ENCODE data around the gene ALK.

Gene ALK

DNA sequence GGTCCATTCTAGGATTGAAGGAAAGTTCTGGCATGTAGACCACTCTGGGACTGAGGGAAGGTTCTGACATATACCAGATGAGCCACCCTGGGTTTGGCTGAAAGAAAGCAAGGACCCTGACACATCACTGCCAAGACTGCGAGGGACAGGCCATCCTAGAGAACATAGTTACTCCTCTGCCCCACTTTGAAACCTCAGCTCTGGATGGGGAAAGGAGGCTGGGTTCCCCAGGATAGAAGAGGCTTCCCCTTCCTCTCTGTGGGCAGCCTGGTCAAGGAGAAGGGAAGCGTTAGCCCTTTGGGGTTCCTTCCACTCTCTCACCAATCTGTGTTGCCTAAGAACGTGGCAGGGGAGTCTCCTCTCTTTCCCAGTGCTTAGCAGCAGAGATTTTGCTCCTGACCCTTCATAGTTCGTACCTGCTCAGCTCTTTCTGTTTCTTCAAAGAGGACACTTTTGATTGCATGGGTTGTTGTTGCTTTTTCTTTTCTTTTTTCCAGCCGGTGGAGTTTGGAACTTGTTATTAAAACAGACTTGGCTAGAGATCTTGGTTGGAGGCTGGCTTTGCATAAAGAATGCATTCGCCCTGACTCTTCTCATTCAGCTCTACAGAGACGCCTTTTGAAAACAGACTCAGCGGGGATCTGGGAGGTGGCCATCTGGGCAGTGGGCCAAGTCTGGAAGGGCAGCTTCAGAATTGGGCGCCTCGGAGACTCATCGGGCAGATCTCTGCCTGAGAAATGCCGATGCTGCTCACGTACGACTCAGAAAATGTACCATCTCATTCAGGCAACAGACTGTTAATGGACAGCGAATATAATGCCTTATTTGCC lies 640.1 kb downstream of the ALK start:
- TF ChIP-seq TCF12 (IDR thresholded peaks at IDR 0.05; ENCODE audit: low read depth) (no peak), EP300 (IDR thresholded peaks at IDR 0.05; ENCODE audit: borderline replicate concordance) (0 out of 2 replicates have a peak, but pooled peaks have one; percentile 22), NFIC (IDR thresholded peaks at IDR 0.05) (peak; percentile 95)

DNA sequence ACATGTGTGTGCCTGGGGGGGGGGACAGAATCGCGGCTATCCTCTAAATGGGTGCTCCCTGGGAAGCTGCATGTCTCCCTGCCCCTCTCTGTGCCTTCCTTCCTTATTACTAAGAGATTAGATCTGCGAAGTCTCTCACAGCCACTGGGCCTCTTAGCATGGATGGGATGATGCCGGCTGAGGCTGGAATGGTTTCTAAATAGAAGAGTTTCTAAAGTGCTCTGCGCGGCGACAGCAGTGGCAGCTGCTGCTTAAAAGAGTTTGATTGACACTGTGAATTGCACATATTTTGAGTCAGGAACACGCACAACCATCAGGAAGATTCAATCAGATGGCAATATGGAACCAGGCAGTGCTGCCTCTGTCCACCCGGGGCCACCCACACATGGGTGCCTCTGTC lies 642.4 kb downstream of the ALK start:
- TF ChIP-seq, protein P1, sequence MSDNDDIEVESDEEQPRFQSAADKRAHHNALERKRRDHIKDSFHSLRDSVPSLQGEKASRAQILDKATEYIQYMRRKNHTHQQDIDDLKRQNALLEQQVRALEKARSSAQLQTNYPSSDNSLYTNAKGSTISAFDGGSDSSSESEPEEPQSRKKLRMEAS (IDR thresholded peaks at IDR 0.05): no peak
- TF ChIP-seq, protein P2, sequence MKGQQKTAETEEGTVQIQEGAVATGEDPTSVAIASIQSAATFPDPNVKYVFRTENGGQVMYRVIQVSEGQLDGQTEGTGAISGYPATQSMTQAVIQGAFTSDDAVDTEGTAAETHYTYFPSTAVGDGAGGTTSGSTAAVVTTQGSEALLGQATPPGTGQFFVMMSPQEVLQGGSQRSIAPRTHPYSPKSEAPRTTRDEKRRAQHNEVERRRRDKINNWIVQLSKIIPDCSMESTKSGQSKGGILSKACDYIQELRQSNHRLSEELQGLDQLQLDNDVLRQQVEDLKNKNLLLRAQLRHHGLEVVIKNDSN (IDR thresholded peaks at IDR 0.05): no peak
- TF ChIP-seq TAF1 (IDR thresholded peaks at IDR 0.05; ENCODE audit: low read depth): no peak
- no peak for TF ChIP-seq RAD21 (IDR thresholded peaks at IDR 0.05; ENCODE audit: low read depth)
- no peak for TF ChIP-seq FOXM1 (IDR thresholded peaks at IDR 0.05; ENCODE audit: borderline replicate concordance, low read depth)
- no peak for TF ChIP-seq NFIC (IDR thresholded peaks at IDR 0.05)
- no peak for TF ChIP-seq EGR1 (IDR thresholded peaks at IDR 0.05)
- no peak for TF ChIP-seq TCF12 (IDR thresholded peaks at IDR 0.05; ENCODE audit: low read depth)
- TF ChIP-seq YY1 (IDR thresholded peaks at IDR 0.05; ENCODE audit: low read depth): no peak
- TF ChIP-seq ZBTB7A (IDR thresholded peaks at IDR 0.05; ENCODE audit: low read depth): no peak
- TF ChIP-seq EP300 (IDR thresholded peaks at IDR 0.05; ENCODE audit: borderline replicate concordance): no peak
- no peak for TF ChIP-seq CEBPB (IDR thresholded peaks at IDR 0.05)
- no peak for TF ChIP-seq CREB1 (IDR thresholded peaks at IDR 0.05; ENCODE audit: low read depth)
- TF ChIP-seq TEAD4 (IDR thresholded peaks at IDR 0.05): no peak

DNA sequence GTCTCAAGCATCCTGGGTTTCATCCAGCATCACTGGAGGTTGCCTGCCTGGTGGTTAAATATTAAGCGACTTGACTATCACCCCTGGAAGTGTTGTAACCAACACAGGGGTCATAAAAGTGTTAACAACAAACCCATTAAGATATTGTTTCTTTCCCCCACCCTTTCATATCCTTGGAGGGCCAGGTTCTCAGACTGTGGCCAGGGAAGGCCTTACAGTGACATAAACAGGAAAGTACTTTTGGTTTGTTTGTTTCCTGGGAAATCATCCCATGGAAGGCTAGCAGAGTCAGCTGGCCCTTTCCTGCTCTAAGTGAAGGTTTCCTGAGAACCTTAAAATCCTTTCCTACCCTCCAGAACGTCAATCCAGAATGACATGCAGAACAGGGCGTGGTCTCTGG lies 645.2 kb downstream of the ALK start:
- no peak for TF ChIP-seq TAF1 (IDR thresholded peaks at IDR 0.05; ENCODE audit: low read depth)
- TF ChIP-seq TCF12 (IDR thresholded peaks at IDR 0.05; ENCODE audit: low read depth): no peak
- TF ChIP-seq NFIC (IDR thresholded peaks at IDR 0.05): no peak
- no peak for TF ChIP-seq TEAD4 (IDR thresholded peaks at IDR 0.05)
- no peak for TF ChIP-seq CEBPB (IDR thresholded peaks at IDR 0.05)
- TF ChIP-seq EP300 (IDR thresholded peaks at IDR 0.05; ENCODE audit: borderline replicate concordance): no peak
- TF ChIP-seq, protein P2 (IDR thresholded peaks at IDR 0.05): no peak

DNA sequence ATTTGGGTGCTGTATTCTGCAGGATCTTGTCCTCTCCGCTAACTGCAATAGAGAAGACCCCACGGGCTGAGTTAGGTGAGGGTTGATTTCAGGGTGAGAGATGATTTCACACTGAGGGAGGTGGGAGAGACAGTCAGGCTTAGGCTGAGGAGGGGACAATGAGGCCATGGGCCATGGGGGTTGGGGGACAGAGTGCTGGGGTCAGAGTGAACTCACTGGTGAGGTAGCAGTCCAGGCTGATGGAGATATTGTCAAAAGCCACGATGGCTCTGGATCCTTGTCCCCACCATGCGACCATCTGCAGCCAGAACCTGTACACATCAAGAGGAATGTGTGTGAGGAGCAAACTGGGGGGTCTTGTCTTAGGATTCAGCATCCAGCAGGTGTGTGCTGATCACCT lies 646.2 kb downstream of the ALK start:
- TF ChIP-seq TAF1 (IDR thresholded peaks at IDR 0.05; ENCODE audit: low read depth) (no peak), TEAD4 (IDR thresholded peaks at IDR 0.05) (no peak), EP300 (IDR thresholded peaks at IDR 0.05; ENCODE audit: borderline replicate concordance) (no peak), EGR1 (IDR thresholded peaks at IDR 0.05) (no peak), RAD21 (IDR thresholded peaks at IDR 0.05; ENCODE audit: low read depth) (no peak), CEBPB (IDR thresholded peaks at IDR 0.05) (no peak), CREB1 (IDR thresholded peaks at IDR 0.05; ENCODE audit: low read depth) (no peak), TCF12 (IDR thresholded peaks at IDR 0.05; ENCODE audit: low read depth) (no peak), NFIC (IDR thresholded peaks at IDR 0.05) (no peak)
- TF ChIP-seq, protein P1 (IDR thresholded peaks at IDR 0.05): no peak

DNA sequence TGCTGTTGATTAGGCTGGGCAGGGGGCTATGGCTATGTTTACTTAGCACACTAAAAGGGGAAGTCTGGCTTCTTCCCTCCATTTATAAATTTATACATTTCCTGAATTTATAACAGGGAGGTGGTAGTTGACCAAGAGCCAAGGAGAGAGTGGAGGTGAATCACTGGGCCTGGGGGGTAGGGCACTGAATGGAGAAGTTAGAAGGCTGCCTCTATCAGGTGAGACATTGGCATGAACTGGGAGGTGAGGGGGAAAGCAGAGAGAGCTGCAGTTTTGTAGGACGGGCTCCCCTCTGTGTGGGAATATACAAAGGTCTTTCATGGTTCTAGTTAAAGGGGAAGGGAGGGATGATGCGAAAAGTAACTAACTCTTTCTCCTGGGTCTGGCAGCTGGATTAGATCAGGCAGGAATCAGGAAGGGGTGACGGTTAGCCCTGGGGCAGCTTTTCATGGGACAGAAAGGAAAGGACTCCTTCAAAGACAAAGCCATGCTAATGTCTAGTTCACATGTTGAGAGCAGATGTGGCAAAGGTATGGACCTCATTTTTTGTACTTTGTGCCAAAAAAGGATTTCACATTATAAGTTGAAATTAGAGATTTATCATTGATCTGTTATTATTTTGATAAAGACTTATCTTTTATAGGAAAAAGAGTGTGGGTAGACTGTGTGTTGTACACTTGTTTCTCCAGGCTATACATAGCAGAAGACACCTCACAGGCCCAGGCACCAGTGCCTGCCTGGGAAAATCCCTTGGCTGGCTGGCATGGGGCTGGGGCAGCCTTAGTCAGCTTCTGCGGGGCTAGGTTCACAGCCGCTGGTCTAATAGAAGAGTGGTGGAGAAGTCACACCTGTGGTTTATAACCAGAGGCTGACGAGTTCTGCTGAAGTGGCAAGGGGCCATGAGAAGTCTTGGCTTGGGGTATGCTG lies 647.4 kb downstream of the ALK start:
- no peak for TF ChIP-seq NFIC (IDR thresholded peaks at IDR 0.05)
- no peak for TF ChIP-seq EGR1 (IDR thresholded peaks at IDR 0.05)
- no peak for TF ChIP-seq YY1 (IDR thresholded peaks at IDR 0.05; ENCODE audit: low read depth)
- no peak for TF ChIP-seq EP300 (IDR thresholded peaks at IDR 0.05; ENCODE audit: borderline replicate concordance)

DNA sequence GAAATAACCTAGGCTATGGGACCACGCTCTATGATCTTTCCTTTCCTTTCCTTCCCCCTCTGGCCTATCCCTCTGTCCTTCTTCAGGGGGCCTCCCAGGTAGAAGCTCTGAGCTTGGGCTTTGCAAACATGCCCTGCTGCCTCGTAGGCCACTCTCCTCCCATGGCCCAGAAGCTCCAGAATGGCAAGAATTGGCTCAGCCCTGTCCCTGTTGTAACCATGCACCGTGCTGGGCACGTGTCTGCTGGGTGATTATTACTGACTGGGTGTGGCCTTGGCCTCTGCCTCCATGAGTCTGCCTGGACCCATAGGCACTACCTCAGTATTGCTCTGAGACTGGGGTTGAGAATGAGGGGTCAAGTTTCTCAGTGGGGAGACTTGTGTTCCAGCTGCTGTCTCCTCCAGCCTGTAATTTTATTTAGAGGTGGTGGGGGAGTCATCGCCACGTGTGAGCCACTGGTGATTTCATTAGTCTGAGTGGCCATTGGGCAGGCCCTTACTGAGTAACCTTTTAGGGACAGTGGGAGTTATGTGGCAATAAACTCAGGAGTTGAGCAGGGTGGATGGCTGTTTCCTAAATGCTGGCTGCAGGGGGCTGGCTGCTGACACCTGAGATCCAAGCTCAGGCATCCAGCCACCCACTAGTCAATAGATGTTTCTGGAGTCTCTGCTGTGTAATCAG lies 648.2 kb downstream of the ALK start:
- TF ChIP-seq TAF1 (IDR thresholded peaks at IDR 0.05; ENCODE audit: low read depth): no peak
- no peak for TF ChIP-seq TCF12 (IDR thresholded peaks at IDR 0.05; ENCODE audit: low read depth)
- no peak for TF ChIP-seq EGR1 (IDR thresholded peaks at IDR 0.05)
- TF ChIP-seq FOXM1 (IDR thresholded peaks at IDR 0.05; ENCODE audit: borderline replicate concordance, low read depth): no peak
- no peak for TF ChIP-seq EP300 (IDR thresholded peaks at IDR 0.05; ENCODE audit: borderline replicate concordance)
- no peak for TF ChIP-seq YY1 (IDR thresholded peaks at IDR 0.05; ENCODE audit: low read depth)
- no peak for TF ChIP-seq CREB1 (IDR thresholded peaks at IDR 0.05; ENCODE audit: low read depth)
- no peak for TF ChIP-seq TEAD4 (IDR thresholded peaks at IDR 0.05)
- no peak for TF ChIP-seq ZBTB7A (IDR thresholded peaks at IDR 0.05; ENCODE audit: low read depth)
- TF ChIP-seq NFIC (IDR thresholded peaks at IDR 0.05): no peak
- TF ChIP-seq, protein P1 (IDR thresholded peaks at IDR 0.05): no peak
- TF ChIP-seq RAD21 (IDR thresholded peaks at IDR 0.05; ENCODE audit: low read depth): no peak
- TF ChIP-seq, protein P2 (IDR thresholded peaks at IDR 0.05): no peak

DNA sequence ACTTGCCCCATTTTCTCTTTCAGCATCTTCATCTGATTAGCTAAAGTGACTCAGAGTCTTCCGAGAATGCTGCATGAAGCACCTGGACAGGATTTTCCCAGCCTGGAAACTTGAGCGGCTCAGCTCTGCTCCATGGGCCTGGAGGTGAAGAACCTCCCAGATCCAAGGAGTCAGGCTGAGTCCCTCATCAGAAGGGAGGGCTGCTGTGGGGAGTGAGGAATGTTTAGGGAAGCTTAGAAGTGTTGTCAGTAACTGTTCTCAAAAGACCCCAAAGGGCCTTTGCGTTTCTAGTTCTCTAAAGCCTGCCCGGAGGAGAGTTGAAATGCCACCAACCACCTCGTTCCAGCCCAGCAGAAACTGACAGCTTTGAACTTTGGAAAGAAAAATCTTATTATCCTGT lies 649.1 kb downstream of the ALK start:
- TF ChIP-seq, protein P3, sequence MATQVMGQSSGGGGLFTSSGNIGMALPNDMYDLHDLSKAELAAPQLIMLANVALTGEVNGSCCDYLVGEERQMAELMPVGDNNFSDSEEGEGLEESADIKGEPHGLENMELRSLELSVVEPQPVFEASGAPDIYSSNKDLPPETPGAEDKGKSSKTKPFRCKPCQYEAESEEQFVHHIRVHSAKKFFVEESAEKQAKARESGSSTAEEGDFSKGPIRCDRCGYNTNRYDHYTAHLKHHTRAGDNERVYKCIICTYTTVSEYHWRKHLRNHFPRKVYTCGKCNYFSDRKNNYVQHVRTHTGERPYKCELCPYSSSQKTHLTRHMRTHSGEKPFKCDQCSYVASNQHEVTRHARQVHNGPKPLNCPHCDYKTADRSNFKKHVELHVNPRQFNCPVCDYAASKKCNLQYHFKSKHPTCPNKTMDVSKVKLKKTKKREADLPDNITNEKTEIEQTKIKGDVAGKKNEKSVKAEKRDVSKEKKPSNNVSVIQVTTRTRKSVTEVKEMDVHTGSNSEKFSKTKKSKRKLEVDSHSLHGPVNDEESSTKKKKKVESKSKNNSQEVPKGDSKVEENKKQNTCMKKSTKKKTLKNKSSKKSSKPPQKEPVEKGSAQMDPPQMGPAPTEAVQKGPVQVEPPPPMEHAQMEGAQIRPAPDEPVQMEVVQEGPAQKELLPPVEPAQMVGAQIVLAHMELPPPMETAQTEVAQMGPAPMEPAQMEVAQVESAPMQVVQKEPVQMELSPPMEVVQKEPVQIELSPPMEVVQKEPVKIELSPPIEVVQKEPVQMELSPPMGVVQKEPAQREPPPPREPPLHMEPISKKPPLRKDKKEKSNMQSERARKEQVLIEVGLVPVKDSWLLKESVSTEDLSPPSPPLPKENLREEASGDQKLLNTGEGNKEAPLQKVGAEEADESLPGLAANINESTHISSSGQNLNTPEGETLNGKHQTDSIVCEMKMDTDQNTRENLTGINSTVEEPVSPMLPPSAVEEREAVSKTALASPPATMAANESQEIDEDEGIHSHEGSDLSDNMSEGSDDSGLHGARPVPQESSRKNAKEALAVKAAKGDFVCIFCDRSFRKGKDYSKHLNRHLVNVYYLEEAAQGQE (IDR thresholded peaks at IDR 0.05; ENCODE audit: low read depth): no peak
- no peak for TF ChIP-seq TEAD4 (IDR thresholded peaks at IDR 0.05)
- no peak for TF ChIP-seq TAF1 (IDR thresholded peaks at IDR 0.05; ENCODE audit: low read depth)
- TF ChIP-seq EGR1 (IDR thresholded peaks at IDR 0.05): no peak
- TF ChIP-seq, protein P1 (IDR thresholded peaks at IDR 0.05): no peak
- no peak for TF ChIP-seq RAD21 (IDR thresholded peaks at IDR 0.05; ENCODE audit: low read depth)
- no peak for TF ChIP-seq EP300 (IDR thresholded peaks at IDR 0.05; ENCODE audit: borderline replicate concordance)
- no peak for TF ChIP-seq FOXM1 (IDR thresholded peaks at IDR 0.05; ENCODE audit: borderline replicate concordance, low read depth)
- TF ChIP-seq, protein P2 (IDR thresholded peaks at IDR 0.05): no peak
- TF ChIP-seq CEBPB (IDR thresholded peaks at IDR 0.05): no peak

Data from Ishikawa (cell line).